AG09309 (cell line): ENCODE results near the gene IZUMO1.

ENCODE experiments used
- DNase-seq: peaks from one replicate; pipeline ENCODE4 v3.0.0-alpha.2; 2010; ENCODE audit warnings: low read depth
- H3K4me3 ChIP-seq: 2 replicates; pipeline ENCODE4 v1.5.1; 2011; ENCODE audit warnings: mild to moderate bottlenecking, low read depth, low read length, moderate library complexity; ENCODE audit not compliant: control insufficient read depth
- CTCF ChIP-seq: IDR thresholded peaks from 2 replicates; pipeline ENCODE4 v1.5.1; 2011; ENCODE audit warnings: mild to moderate bottlenecking, low read depth, low read length, inconsistent platforms; ENCODE audit not compliant: insufficient read depth, control insufficient read depth; ENCODE audit errors: missing control alignments

IZUMO1 gene

GRCh38 chr19:48757089-48757675 is 10.5 kb upstream of the IZUMO1 start:
- no peak for DNase-seq
- no peak overlapping the region for H3K4me3 ChIP-seq
- no peak for TF ChIP-seq CTCF

DNA sequence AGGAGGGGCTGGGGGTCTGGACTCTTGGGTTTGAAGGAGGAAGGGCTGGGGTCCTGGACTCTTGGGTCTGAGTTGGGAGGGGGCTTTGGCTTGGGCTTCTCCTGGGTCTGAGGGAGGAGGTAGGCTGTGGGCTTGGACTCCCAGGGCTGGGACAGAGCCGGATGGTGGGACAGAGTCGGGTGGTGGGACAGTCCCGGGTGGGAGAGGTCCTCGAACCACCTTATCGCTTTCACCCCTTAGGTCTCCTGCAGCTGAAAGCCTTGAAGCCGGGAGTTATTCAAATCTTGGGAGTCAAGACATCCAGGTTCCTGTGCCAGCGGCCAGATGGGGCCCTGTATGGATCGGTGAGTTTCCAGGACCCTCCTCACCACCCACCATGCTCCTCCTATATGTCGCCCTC is 10.0 kb upstream of the IZUMO1 start:
- no peak for DNase-seq
- H3K4me3 ChIP-seq = no peak overlapping the region
- no peak for TF ChIP-seq CTCF

GRCh38 chr19:48756212-48756611 is 9.5 kb upstream of the IZUMO1 start:
- DNase-seq = no peak
- H3K4me3 ChIP-seq = no peak overlapping the region
- TF ChIP-seq CTCF = no peak

DNA sequence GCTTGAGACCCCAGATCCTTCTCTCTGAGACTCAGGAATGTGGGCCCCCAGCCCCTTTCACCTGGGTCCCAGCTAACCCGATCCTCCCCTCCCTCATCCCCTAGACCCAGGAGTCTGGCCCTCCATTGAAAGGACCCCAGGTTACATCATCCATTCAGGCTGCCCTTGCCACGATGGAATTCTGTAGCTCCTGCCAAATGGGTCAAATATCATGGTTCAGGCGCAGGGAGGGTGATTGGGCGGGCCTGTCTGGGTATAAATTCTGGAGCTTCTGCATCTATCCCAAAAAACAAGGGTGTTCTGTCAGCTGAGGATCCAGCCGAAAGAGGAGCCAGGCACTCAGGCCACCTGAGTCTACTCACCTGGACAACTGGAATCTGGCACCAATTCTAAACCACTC is 9.1 kb upstream of the IZUMO1 start:
- DNase-seq = no peak
- H3K4me3 ChIP-seq = no peak overlapping the region
- no peak for TF ChIP-seq CTCF

- no peak for DNase-seq
- no peak within 1 kb of the TSS for H3K4me3 ChIP-seq
- TF ChIP-seq CTCF = no peak
Measured at GRCh38 chr19:48755084-48755641, 8.5 kb upstream of the IZUMO1 start, which contains the start of gene FGF21. Gene FGF21, plus strand, starts transcription at chr19:48755524. Its CDS starts 713 bp downstream, at chr19:48756237.

DNA sequence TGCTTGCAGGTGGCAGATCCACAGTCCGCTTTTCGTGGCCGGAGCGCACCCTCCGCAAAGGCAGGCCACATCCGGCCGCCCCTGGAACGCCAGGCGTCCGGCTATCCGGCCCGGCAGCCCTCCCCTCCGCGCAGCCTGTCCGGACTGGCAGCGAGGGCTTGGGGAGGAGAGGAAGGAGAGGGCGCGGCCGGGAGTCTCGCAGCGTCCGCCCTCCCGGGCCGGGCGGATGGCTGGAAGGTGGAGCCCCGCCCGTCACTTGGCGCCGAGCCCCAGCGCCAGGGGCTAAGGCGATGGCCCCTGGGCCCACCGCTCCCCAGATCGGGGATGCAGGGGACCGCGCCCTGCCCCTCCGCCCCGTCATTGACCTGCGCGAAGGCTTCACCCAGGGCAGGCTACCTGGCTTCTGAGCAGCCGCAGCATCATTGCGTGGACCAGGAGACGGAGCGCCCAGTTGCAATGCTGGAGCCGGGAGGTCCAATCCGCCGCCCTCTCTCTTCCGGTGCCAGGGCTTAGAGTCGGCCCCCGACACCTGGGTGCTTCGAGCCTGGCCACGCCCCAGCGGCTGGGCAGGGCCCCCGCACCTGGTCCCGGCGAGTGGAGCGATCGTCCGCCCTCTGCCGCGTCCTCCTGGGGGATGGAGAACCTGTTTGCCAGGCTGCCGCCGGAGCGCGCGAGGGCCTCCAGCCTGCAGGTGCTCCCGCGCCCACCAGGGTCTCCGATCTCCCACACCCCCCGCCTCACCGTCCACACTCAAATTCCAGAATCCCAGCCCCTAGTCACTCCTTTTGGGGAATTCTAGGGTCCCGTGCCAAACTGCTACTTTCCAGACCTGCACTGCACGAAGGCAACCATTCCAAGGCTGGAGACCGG is 6.0 kb upstream of the IZUMO1 start, which contains the start of gene FUT1:
Gene FUT1, minus strand, starts transcription at position 146 of the 870 bp plus-strand sequence. CDS start 1,360 bp downstream, outside the sequence.
- DNase-seq = no peak
- no peak within 1 kb of the TSS; the same call in 1 of the 2 replicates for H3K4me3 ChIP-seq
- no peak for TF ChIP-seq CTCF
